Right renal cortex interstitium (tissue), 3 donors: ENCODE results near the gene TPTE. TPM values are rescaled to one million over a fixed set of nuclear protein-coding genes. Genes with fewer than 3 reads are reported as not detected.
"Not testable (repeated sequence)": the region's sequence is repeated elsewhere in the genome, so short reads cannot be mapped to it uniquely, and the experiment has no call there.

Source experiments
- DNase-seq, 3 donors: peaks; one replicate each; pipeline ENCODE4 v3.0.0-alpha.2; 2013; ENCODE audit warnings: low read depth in 3 of 3, low spot score in 2 of 3
- polyA plus RNA-seq, 3 donors: library from polyadenylated mRNA; unstranded; fragments of 120-200 nt; gene quantifications; one replicate each; pipeline ENCODE4 v1.2.1, GENCODE V29; 2013; ENCODE audit not compliant: insufficient read length in 3 of 3

TPTE gene
- polyA plus RNA-seq, 3 donors: not detected

- not testable (repeated sequence) for DNase-seq
Measured at GRCh38 chr21:10616061-10616460, 94.7 kb downstream of the TPTE start.

GRCh38 chr21:10616535-10616934, 95.2 kb downstream of the TPTE start:
- DNase-seq: no peak

GRCh38 chr21:10617133-10617752, 95.9 kb downstream of the TPTE start:
- not testable (repeated sequence) for DNase-seq

- no peak for DNase-seq
Measured at GRCh38 chr21:10627316-10627863, 106.0 kb downstream of the TPTE start.

GRCh38 chr21:10629239-10629638, 107.9 kb downstream of the TPTE start:
- DNase-seq: not testable (repeated sequence)

- not testable (repeated sequence) for DNase-seq
Measured at GRCh38 chr21:10630829-10631228, 109.4 kb downstream of the TPTE start.

- not testable (repeated sequence) for DNase-seq
Measured at GRCh38 chr21:10631316-10631715, 109.9 kb downstream of the TPTE start.

GRCh38 chr21:10638144-10638543, 116.8 kb downstream of the TPTE start:
- not testable (repeated sequence) for DNase-seq

GRCh38 chr21:10639123-10639522, 117.7 kb downstream of the TPTE start:
- DNase-seq: no peak

- DNase-seq: not testable (repeated sequence)
Measured at GRCh38 chr21:10639746-10640145, 118.4 kb downstream of the TPTE start.

- DNase-seq: no peak
Measured at GRCh38 chr21:10640446-10640845, 119.1 kb downstream of the TPTE start.

GRCh38 chr21:10641107-10641506, 119.7 kb downstream of the TPTE start:
- DNase-seq: no peak

GRCh38 chr21:10645667-10646066, 124.3 kb downstream of the TPTE start:
- not testable (repeated sequence) for DNase-seq

GRCh38 chr21:10649350-10650149, 128.2 kb downstream of the TPTE start:
- DNase-seq: not testable (repeated sequence)

- DNase-seq: not testable (repeated sequence)
Measured at GRCh38 chr21:10650297-10650696, 128.9 kb downstream of the TPTE start.
